Breast epithelium (tissue), 3 donors: Measurements from ENCODE around the gene ABTB1.

Source experiments
- POLR2AphosphoS5 ChIP-seq, 3 donors: sonication (generic); formaldehyde crosslinking; IDR thresholded peaks; one replicate each; pipeline ENCODE4 v1.6.1; 2017; ENCODE audit warnings: antibody characterized with exemption in 3 of 3
- TF ChIP-seq, protein P1 (sequence below), 3 donors: fragments of 450-650 bp; IDR thresholded peaks; one replicate each; pipeline ENCODE4 v1.5.1; 2016 to 2017; ENCODE audit warnings: antibody characterized with exemption in 3 of 3, mild to moderate bottlenecking in 3 of 3, moderate library complexity in 3 of 3

GRCh38 chr3:127730171-127730570 is 57.4 kb downstream of the ABTB1 start:
- TF ChIP-seq, protein P1, sequence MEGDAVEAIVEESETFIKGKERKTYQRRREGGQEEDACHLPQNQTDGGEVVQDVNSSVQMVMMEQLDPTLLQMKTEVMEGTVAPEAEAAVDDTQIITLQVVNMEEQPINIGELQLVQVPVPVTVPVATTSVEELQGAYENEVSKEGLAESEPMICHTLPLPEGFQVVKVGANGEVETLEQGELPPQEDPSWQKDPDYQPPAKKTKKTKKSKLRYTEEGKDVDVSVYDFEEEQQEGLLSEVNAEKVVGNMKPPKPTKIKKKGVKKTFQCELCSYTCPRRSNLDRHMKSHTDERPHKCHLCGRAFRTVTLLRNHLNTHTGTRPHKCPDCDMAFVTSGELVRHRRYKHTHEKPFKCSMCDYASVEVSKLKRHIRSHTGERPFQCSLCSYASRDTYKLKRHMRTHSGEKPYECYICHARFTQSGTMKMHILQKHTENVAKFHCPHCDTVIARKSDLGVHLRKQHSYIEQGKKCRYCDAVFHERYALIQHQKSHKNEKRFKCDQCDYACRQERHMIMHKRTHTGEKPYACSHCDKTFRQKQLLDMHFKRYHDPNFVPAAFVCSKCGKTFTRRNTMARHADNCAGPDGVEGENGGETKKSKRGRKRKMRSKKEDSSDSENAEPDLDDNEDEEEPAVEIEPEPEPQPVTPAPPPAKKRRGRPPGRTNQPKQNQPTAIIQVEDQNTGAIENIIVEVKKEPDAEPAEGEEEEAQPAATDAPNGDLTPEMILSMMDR (IDR thresholded peaks at IDR 0.05): no peak
- no peak for TF ChIP-seq POLR2AphosphoS5 (IDR thresholded peaks at IDR 0.05)
